Body of pancreas (tissue), 4 donors: ENCODE results near the gene NDUFS7.

Experiments used
- POLR2A ChIP-seq, 3 donors: fragments of 450-650 bp; IDR thresholded peaks; one replicate each; pipeline ENCODE4 v1.6.1; 2016; ENCODE audit warnings: antibody characterized with exemption in 3 of 3, mild to moderate bottlenecking in 2 of 3
- TF ChIP-seq, protein P1 (sequence below), 7 experiments: fragments of 450-650 bp in 4 of 7; fragments of 200-600 bp in 3 of 7; sonication (generic) in 3 of 7; IDR thresholded peaks; one replicate each; pipeline ENCODE4 v1.5.1; 2016 to 2019; ENCODE audit warnings: antibody characterized with exemption in 7 of 7

DNA sequence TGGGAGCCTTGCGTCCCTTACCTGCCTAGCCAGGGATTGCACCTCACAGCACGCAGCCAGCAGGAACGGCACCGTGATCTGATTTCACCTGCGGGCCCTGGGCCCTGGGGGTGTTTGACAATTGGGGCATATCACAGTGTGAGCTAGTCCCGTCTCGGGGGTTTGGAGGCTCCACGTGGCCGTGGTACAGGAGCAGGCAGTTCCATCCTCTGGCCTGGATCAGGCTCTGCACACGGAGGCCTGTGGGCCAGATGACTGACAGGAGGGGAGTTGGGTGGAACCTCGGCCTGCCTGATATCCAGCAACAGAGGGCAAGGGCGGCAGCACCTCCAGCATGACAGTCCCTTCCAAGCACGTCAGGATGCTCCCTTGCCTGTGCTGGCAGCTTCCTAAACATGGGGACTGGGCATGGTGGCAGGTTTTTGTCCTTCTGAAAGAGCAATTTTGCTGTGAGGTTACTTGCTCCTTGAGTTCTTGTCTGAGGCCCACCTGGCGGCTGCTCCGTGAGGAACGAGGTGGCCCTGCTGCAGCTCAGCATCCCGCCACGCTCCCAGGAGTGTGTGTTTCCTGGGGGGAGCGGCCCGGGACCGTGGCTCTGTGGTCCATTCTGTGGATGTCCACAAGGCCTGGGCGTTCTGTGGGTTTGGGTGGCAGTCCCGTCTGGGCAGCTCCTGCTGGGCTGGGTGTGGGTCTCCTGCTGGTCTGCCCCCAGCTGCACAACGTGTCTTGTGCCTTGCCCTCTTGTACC lies 48.2 kb downstream of the NDUFS7 start:
- TF ChIP-seq, protein P1, sequence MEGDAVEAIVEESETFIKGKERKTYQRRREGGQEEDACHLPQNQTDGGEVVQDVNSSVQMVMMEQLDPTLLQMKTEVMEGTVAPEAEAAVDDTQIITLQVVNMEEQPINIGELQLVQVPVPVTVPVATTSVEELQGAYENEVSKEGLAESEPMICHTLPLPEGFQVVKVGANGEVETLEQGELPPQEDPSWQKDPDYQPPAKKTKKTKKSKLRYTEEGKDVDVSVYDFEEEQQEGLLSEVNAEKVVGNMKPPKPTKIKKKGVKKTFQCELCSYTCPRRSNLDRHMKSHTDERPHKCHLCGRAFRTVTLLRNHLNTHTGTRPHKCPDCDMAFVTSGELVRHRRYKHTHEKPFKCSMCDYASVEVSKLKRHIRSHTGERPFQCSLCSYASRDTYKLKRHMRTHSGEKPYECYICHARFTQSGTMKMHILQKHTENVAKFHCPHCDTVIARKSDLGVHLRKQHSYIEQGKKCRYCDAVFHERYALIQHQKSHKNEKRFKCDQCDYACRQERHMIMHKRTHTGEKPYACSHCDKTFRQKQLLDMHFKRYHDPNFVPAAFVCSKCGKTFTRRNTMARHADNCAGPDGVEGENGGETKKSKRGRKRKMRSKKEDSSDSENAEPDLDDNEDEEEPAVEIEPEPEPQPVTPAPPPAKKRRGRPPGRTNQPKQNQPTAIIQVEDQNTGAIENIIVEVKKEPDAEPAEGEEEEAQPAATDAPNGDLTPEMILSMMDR (IDR thresholded peaks at IDR 0.05) = no peak
- no peak for TF ChIP-seq POLR2A (IDR thresholded peaks at IDR 0.05)
